ENCODE results near the gene GPC4. TPM values are rescaled to one million over a fixed set of nuclear protein-coding genes. Genes with fewer than 3 reads are reported as not detected.

Gene GPC4
- total and polyA plus RNA-seq, 4 donors, result 19.5 to 60.4 (median 29.1) TPM

- no peak overlapping the region for H3K9ac ChIP-seq (ENCODE audit: insufficient read depth in 1 of 2, low read length in 2 of 2)
- H3K9me3 ChIP-seq (ENCODE audit: control insufficient read depth in 4 of 4, insufficient read depth in 3 of 4, low read length in 3 of 4), result no peaks in the 10 kb centered on the region
- no peak for TF ChIP-seq CTCF (IDR thresholded peaks at IDR 0.05; ENCODE audit: control extremely low read depth, extremely low read depth)
- H3K27ac ChIP-seq (ENCODE audit: low read depth in 1 of 2, low read length in 1 of 2), result no peak overlapping the region
- no peak overlapping the region for H3K4me3 ChIP-seq
- peaks cover 4 to 8% (median 8%) of the 10 kb centered on the region in 3 donors for H3K27me3 ChIP-seq (ENCODE audit: control insufficient read depth in 3 of 3, insufficient read depth in 3 of 3, low read length in 2 of 3)
- H3K36me3 ChIP-seq (ENCODE audit: control insufficient read depth in 4 of 4, insufficient read depth in 4 of 4, low read length in 4 of 4), result no peaks in the 10 kb centered on the region
- peaks cover 0 to 3% (median 0%) of the 10 kb centered on the region in 5 donors for H3K4me1 ChIP-seq (ENCODE audit: control insufficient read depth in 5 of 5, insufficient read depth in 5 of 5, low read length in 5 of 5)
- DNase-seq (no peak), ATAC-seq (ENCODE audit: insufficient read depth, low FRiP score) (no peak)
- 58 to 78% methylated on average over 4 of the region's 4 CpGs for WGBS, 2 donors
These were observed 19.0 kb upstream of the GPC4 start for GRCh38 chrX:133434197-133434820.

- H3K27me3 ChIP-seq (ENCODE audit: control insufficient read depth in 3 of 3, insufficient read depth in 3 of 3, low read length in 2 of 3), result peaks cover 5 to 6% (median 5%) of the 10 kb centered on the region in 3 donors
- H3K27ac ChIP-seq (ENCODE audit: low read depth in 1 of 2, low read length in 1 of 2), result no peak overlapping the region
- H3K9me3 ChIP-seq (ENCODE audit: control insufficient read depth in 4 of 4, insufficient read depth in 3 of 4, low read length in 3 of 4), result no peaks in the 10 kb centered on the region
- no peak overlapping the region for H3K9ac ChIP-seq (ENCODE audit: insufficient read depth in 1 of 2, low read length in 2 of 2)
- WGBS, 2 donors, result 93% methylated on average over 2 of the region's 2 CpGs
- no peak for ATAC-seq (ENCODE audit: insufficient read depth, low FRiP score)
- no peaks in the 10 kb centered on the region for H3K36me3 ChIP-seq (ENCODE audit: control insufficient read depth in 4 of 4, insufficient read depth in 4 of 4, low read length in 4 of 4)
- TF ChIP-seq CTCF (IDR thresholded peaks at IDR 0.05; ENCODE audit: control extremely low read depth, extremely low read depth), result no peak
- no peak for DNase-seq
- H3K4me3 ChIP-seq, result no peak overlapping the region
- H3K4me1 ChIP-seq (ENCODE audit: control insufficient read depth in 5 of 5, insufficient read depth in 5 of 5, low read length in 5 of 5), result no peaks in the 10 kb centered on the region
These were observed 4.6 kb upstream of the GPC4 start for GRCh38 chrX:133419911-133420310.

- H3K9me3 ChIP-seq (ENCODE audit: control insufficient read depth in 4 of 4, insufficient read depth in 3 of 4, low read length in 3 of 4), result no peaks in the 10 kb centered on the region
- H3K9ac ChIP-seq (ENCODE audit: insufficient read depth in 1 of 2, low read length in 2 of 2), result no peak overlapping the region
- peaks cover 5 to 9% (median 6%) of the 10 kb centered on the region in 3 donors for H3K27me3 ChIP-seq (ENCODE audit: control insufficient read depth in 3 of 3, insufficient read depth in 3 of 3, low read length in 2 of 3)
- WGBS, 2 donors, result 58 to 67% methylated on average over 2 of the region's 2 CpGs
- H3K36me3 ChIP-seq (ENCODE audit: control insufficient read depth in 4 of 4, insufficient read depth in 4 of 4, low read length in 4 of 4), result no peaks in the 10 kb centered on the region
- no peak overlapping the region for H3K27ac ChIP-seq (ENCODE audit: low read depth in 1 of 2, low read length in 1 of 2)
- H3K4me3 ChIP-seq, result no peak overlapping the region
- ATAC-seq (ENCODE audit: insufficient read depth, low FRiP score) (no peak), DNase-seq (no peak)
- TF ChIP-seq CTCF (IDR thresholded peaks at IDR 0.05; ENCODE audit: control extremely low read depth, extremely low read depth), result no peak
- H3K4me1 ChIP-seq (ENCODE audit: control insufficient read depth in 5 of 5, insufficient read depth in 5 of 5, low read length in 5 of 5), result no peaks in the 10 kb centered on the region
These were observed 3.3 kb upstream of the GPC4 start for GRCh38 chrX:133418588-133418987.

GRCh38 chrX:133417364-133417763 lies 2.1 kb upstream of the GPC4 start:
- DNase-seq (no peak), ATAC-seq (ENCODE audit: insufficient read depth, low FRiP score) (no peak)
- no peak overlapping the region for H3K27ac ChIP-seq (ENCODE audit: low read depth in 1 of 2, low read length in 1 of 2)
- TF ChIP-seq CTCF (IDR thresholded peaks at IDR 0.05; ENCODE audit: control extremely low read depth, extremely low read depth), result no peak
- no peaks in the 10 kb centered on the region for H3K9me3 ChIP-seq (ENCODE audit: control insufficient read depth in 4 of 4, insufficient read depth in 3 of 4, low read length in 3 of 4)
- no peak overlapping the region for H3K9ac ChIP-seq (ENCODE audit: insufficient read depth in 1 of 2, low read length in 2 of 2)
- H3K27me3 ChIP-seq (ENCODE audit: control insufficient read depth in 3 of 3, insufficient read depth in 3 of 3, low read length in 2 of 3), result peaks cover 7 to 9% (median 8%) of the 10 kb centered on the region in 3 donors
- H3K4me3 ChIP-seq, result no peak overlapping the region
- H3K36me3 ChIP-seq (ENCODE audit: control insufficient read depth in 4 of 4, insufficient read depth in 4 of 4, low read length in 4 of 4), result no peaks in the 10 kb centered on the region
- peaks cover 0 to 8% (median 0%) of the 10 kb centered on the region in 5 donors for H3K4me1 ChIP-seq (ENCODE audit: control insufficient read depth in 5 of 5, insufficient read depth in 5 of 5, low read length in 5 of 5)
- WGBS, 2 donors, result 41 to 55% methylated on average over 6 of the region's 6 CpGs
